GM18517 (cell line): ENCODE measurements around the gene PLXNA2.

Experiments used
- ATAC-seq: cut with Tn5 transposase; IDR thresholded peaks from one replicate; pipeline ENCODE4 v1.9.1; 2021; ENCODE audit warnings: mild to moderate bottlenecking, moderate library complexity; ENCODE audit not compliant: unreplicated experiment

Gene PLXNA2

GRCh38 chr1:208031932-208032320, 212.3 kb downstream of the PLXNA2 start:
- ATAC-seq = no peak

- no peak for ATAC-seq
Measured at GRCh38 chr1:208031316-208031931, 212.8 kb downstream of the PLXNA2 start.

- no peak for ATAC-seq
Measured at GRCh38 chr1:208030288-208031091, 213.7 kb downstream of the PLXNA2 start.

- ATAC-seq = no peak
Measured at GRCh38 chr1:208029381-208030287, 214.6 kb downstream of the PLXNA2 start.

GRCh38 chr1:208028526-208028925, 215.7 kb downstream of the PLXNA2 start:
- no peak for ATAC-seq

GRCh38 chr1:208027861-208028260, 216.3 kb downstream of the PLXNA2 start:
- ATAC-seq = no peak

- ATAC-seq = no peak
Measured at GRCh38 chr1:208026880-208027438, 217.2 kb downstream of the PLXNA2 start.

- ATAC-seq = no peak
Measured at GRCh38 chr1:208025031-208025430, 219.2 kb downstream of the PLXNA2 start.

- no peak for ATAC-seq
Measured at GRCh38 chr1:208024406-208024805, 219.8 kb downstream of the PLXNA2 start.

GRCh38 chr1:208019257-208019656, 224.9 kb downstream of the PLXNA2 start:
- no peak for ATAC-seq

- no peak for ATAC-seq
Measured at GRCh38 chr1:208015255-208015654, 228.9 kb downstream of the PLXNA2 start.

- no peak for ATAC-seq
Measured at GRCh38 chr1:208013210-208013609, 231.0 kb downstream of the PLXNA2 start.

GRCh38 chr1:208012721-208013120, 231.5 kb downstream of the PLXNA2 start:
- ATAC-seq = no peak

GRCh38 chr1:208010487-208011071, 233.6 kb downstream of the PLXNA2 start:
- ATAC-seq = no peak

- ATAC-seq = no peak
Measured at GRCh38 chr1:208009706-208010444, 234.3 kb downstream of the PLXNA2 start.

GRCh38 chr1:208009303-208009702, 234.9 kb downstream of the PLXNA2 start:
- ATAC-seq = no peak

- ATAC-seq = no peak
Measured at GRCh38 chr1:208008534-208008933, 235.7 kb downstream of the PLXNA2 start.

- ATAC-seq = no peak
Measured at GRCh38 chr1:208007938-208008342, 236.2 kb downstream of the PLXNA2 start.

- ATAC-seq = no peak
Measured at GRCh38 chr1:208007319-208007937, 236.8 kb downstream of the PLXNA2 start.
